ENCODE data around the gene MAOA. TPM values are rescaled to one million over a fixed set of nuclear protein-coding genes. Genes with fewer than 3 reads are reported as not detected.

The MAOA gene
- total RNA-seq, 1 donor from 2014 or later, result 11.9 TPM

- no peak for DNase-seq
Measured at GRCh38 chrX:43785930-43786591, 130.0 kb downstream of the MAOA start.

Other genes with a start within 250 kb of the MAOA start
- 1.6 TPM for gene MAOB, start 226.2 kb downstream of the MAOA start, total RNA-seq

Data from occipital lobe (tissue), 2 donors.